ENCODE measurements around the gene MAPK7. TPM values are rescaled to one million over a fixed set of nuclear protein-coding genes. Genes with fewer than 3 reads are reported as not detected.

The MAPK7 gene
- total and polyA plus RNA-seq, 10 of the 15 experiments (the other 5 are each of a cell fraction or from before 2014, with no cell fraction given) = 0.37 to 13.5 (median 5.6) TPM

GRCh38 chr17:19414396-19415280, 36.3 kb downstream of the MAPK7 start:
- Histone ChIP-seq H3K4me2 (ENCODE audit: control insufficient read depth, insufficient read depth) (no peak overlapping the region), H2AFZ (ENCODE audit: control insufficient read depth, low read depth, low read length) (no peak overlapping the region), H4K20me1 (ENCODE audit: control insufficient read depth, insufficient read depth) (no peaks in the 10 kb centered on the region), H3K4me1 (ENCODE audit: control insufficient read depth, insufficient read depth, low read length) (no peaks in the 10 kb centered on the region), H3K79me2 (ENCODE audit: control insufficient read depth, insufficient read depth, low read length) (no peaks in the 10 kb centered on the region), H3K27me3 (replicated peaks in 1 of 2; ENCODE audit: control insufficient read depth in 2 of 2, insufficient read depth in 2 of 2, low read length in 1 of 2) (peaks cover 3% of the 10 kb centered on the region in 2 experiments), H3K4me3 (no peak overlapping the region), H3K9ac (ENCODE audit: control insufficient read depth, insufficient read depth, low read length) (no peak overlapping the region), H3K9me3 (replicated peaks; ENCODE audit: control insufficient read depth, insufficient read depth, low read length) (no peaks in the 10 kb centered on the region), H3K36me3 (ENCODE audit: control insufficient read depth in 2 of 2, insufficient read depth in 2 of 2, low read length in 1 of 2) (no peaks in the 10 kb centered on the region), H3K27ac (ENCODE audit: control insufficient read depth, insufficient read depth) (no peak overlapping the region)
- ChIA-PET SMC1A (ENCODE audit: uncharacterized antibody, unreplicated experiment) (no interaction called here), CTCF (interaction anchor here (0.9 kb wide), 1 partner anchor 33 kb away, joined by 4 read pairs; no protein-coding TSS in a partner anchor), RAD21 (ENCODE audit: unreplicated experiment) (no interaction called here), POLR2A (no interaction called here)
- no peak for ATAC-seq
- BruUV-seq (replicated peaks) = no TSS peak
- TF ChIP-seq CBX5 (IDR thresholded peaks at IDR 0.05; ENCODE audit: low read depth) (no peak), MEF2B (IDR thresholded peaks at IDR 0.05; ENCODE audit: partially characterized antibody, poor library complexity, severe bottlenecking) (no peak), RB1 (IDR thresholded peaks at IDR 0.05; ENCODE audit: borderline replicate concordance) (no peak), SPI1 (IDR thresholded peaks at IDR 0.05; ENCODE audit: borderline replicate concordance, insufficient read depth, low read depth, low read length) (no peak), SREBF1 (IDR thresholded peaks at IDR 0.05; ENCODE audit: low read length) (no peak), RCOR1 (conservative IDR thresholded peaks at IDR 0.05; ENCODE audit: low read depth, low read length) (no peak), RUNX3 (IDR thresholded peaks at IDR 0.05; ENCODE audit: low read length) (no peak), SREBF2 (IDR thresholded peaks at IDR 0.05; ENCODE audit: low read length) (no peak), ZBTB4 (CRISPR knock-in tag; IDR thresholded peaks at IDR 0.05) (no peak), POLR2AphosphoS5 (IDR thresholded peaks at IDR 0.05; ENCODE audit: low read length) (no peak), RAD21 (IDR thresholded peaks at IDR 0.05; ENCODE audit: insufficient read depth, low read depth, low read length) (no peak), E2F8 (IDR thresholded peaks at IDR 0.05; ENCODE audit: low read depth, partially characterized antibody) (no peak), IKZF2 (IDR thresholded peaks at IDR 0.05) (no peak), HCFC1 (IDR thresholded peaks at IDR 0.05; ENCODE audit: low read length) (no peak), FOXK2 (IDR thresholded peaks at IDR 0.05) (no peak)
- WGBS (ENCODE audit: insufficient coverage, insufficient replicate concordance, low lambda C conversion rate, missing lambda C conversion rate) = 37% methylated on average over 27 of the region's 28 CpGs
- no peak for DNase-seq (ENCODE audit: low read depth, low spot score)
- intact Hi-C loops (cut with micrococcal nuclease; ENCODE audit: unreplicated experiment) (no loop called here), in situ Hi-C loops (cut with MboI) (no loop called here)
- FAIRE-seq = no peak
